ENCODE data around the gene COL13A1.

DNA sequence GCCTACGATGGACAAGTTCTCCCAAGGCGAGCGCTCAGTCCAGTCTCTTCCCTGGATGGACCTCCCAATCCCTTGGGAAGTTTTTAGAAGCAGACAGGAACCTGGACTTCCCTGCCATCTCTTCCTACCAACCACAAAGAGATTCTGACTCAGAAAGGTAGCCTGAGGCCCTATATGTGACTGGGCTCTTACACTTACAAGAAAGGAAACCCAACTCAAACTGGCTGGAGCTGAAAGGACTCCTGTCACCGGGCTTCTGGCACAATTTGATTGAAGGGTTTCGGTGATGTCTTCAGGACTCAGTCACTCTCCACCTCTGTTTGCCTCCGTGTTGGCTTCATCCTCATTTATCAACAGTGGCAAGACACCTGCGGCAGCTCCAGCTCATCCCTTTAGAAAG is 3.7 kb upstream of the COL13A1 start:
- TF ChIP-seq, protein P1, sequence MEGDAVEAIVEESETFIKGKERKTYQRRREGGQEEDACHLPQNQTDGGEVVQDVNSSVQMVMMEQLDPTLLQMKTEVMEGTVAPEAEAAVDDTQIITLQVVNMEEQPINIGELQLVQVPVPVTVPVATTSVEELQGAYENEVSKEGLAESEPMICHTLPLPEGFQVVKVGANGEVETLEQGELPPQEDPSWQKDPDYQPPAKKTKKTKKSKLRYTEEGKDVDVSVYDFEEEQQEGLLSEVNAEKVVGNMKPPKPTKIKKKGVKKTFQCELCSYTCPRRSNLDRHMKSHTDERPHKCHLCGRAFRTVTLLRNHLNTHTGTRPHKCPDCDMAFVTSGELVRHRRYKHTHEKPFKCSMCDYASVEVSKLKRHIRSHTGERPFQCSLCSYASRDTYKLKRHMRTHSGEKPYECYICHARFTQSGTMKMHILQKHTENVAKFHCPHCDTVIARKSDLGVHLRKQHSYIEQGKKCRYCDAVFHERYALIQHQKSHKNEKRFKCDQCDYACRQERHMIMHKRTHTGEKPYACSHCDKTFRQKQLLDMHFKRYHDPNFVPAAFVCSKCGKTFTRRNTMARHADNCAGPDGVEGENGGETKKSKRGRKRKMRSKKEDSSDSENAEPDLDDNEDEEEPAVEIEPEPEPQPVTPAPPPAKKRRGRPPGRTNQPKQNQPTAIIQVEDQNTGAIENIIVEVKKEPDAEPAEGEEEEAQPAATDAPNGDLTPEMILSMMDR (IDR thresholded peaks at IDR 0.05 in 8 of 11, conservative IDR thresholded peaks at IDR 0.05 in 3 of 11): no peak
- TF ChIP-seq POLR2A (IDR thresholded peaks at IDR 0.05) (no peak), POLR2AphosphoS5 (IDR thresholded peaks at IDR 0.05) (no peak)
